Omental fat pad (tissue), 4 donors: Measurements from ENCODE around the gene SEC24A. TPM values are rescaled to one million over a fixed set of nuclear protein-coding genes. Genes with fewer than 3 reads are reported as not detected.

Experiments used
- ATAC-seq: fragments of 150-250 bp; one replicate; pipeline ENCODE4 v1.9.1; 2016; ENCODE audit warnings: mild to moderate bottlenecking, moderate library complexity; ENCODE audit not compliant: low FRiP score
- DNase-seq: peaks from one replicate; pipeline ENCODE4 v3.0.0-alpha.2; 2019; ENCODE audit warnings: low spot score
- CTCF ChIP-seq, 3 donors: fragments of 450-650 bp; IDR thresholded peaks; one replicate each; pipeline ENCODE4 v1.5.1; 2016 to 2017; ENCODE audit warnings: antibody characterized with exemption in 3 of 3, mild to moderate bottlenecking in 3 of 3, moderate library complexity in 2 of 3
- small RNA-seq: library from RNA; depleted of rRNA; stranded (forward); fragments of <200 nt; gene quantifications from one replicate; pipeline ENCODE3, GENCODE V24; 2016
- total RNA-seq, 4 donors: library from RNA; depleted of rRNA; stranded (reverse); fragments of >200 nt; gene quantifications; one replicate each; pipeline ENCODE4 v1.1.0, GENCODE V29; 2016

Gene SEC24A
- total RNA-seq, 4 donors from 2014 or later, result 20.6 to 33.4 (median 27.9) TPM

- ATAC-seq, result no peak
- TF ChIP-seq CTCF (IDR thresholded peaks at IDR 0.05), result no peak
- DNase-seq, result no peak
These were observed 124.0 kb downstream of the SEC24A start for GRCh38 chr5:134772461-134773125.

- TF ChIP-seq CTCF (IDR thresholded peaks at IDR 0.05), result no peak
- no peak for DNase-seq
- no peak for ATAC-seq
These were observed 128.8 kb downstream of the SEC24A start for GRCh38 chr5:134777366-134777765.

Small RNA genes within 50 kb of the gene (small RNA-seq; reads per million reads assigned to genes)
- gene RNU6-1164P, result not detected
- gene RNU6-1311P, result not detected
- gene RNU6-757P, result not detected

Other genes with a start within 250 kb of the SEC24A start
- 10 to 100 TPM; 10.2 to 20.4 (median 17.7) TPM for gene CDKN2AIPNL, start 236.9 kb upstream of the SEC24A start, total RNA-seq
- 10 to 100 TPM; 17.8 to 72.7 (median 33.8) TPM for gene JADE2, start 123.1 kb upstream of the SEC24A start, total RNA-seq
- gene SAR1B, start 16.0 kb upstream of the SEC24A start, total RNA-seq, result 10 to 100 TPM; 29.9 to 55.0 (median 48.4) TPM
- gene CAMLG, start 89.8 kb downstream of the SEC24A start, total RNA-seq, result 10 to 100 TPM; 27.0 to 40.4 (median 31.0) TPM
- 10 to 100 TPM; 29.4 to 48.5 (median 39.3) TPM for gene DDX46, start 110.0 kb downstream of the SEC24A start, total RNA-seq
- gene C5orf24, start 197.2 kb downstream of the SEC24A start, total RNA-seq, result 10 to 100 TPM; 36.1 to 56.0 (median 45.9) TPM
- 10 to 100 TPM; 53.4 to 78.5 (median 70.0) TPM for gene TXNDC15, start 225.6 kb downstream of the SEC24A start, total RNA-seq